Measurements from ENCODE around the gene MRM3. TPM values are rescaled to one million over a fixed set of nuclear protein-coding genes. Genes with fewer than 3 reads are reported as not detected.

The MRM3 gene
- total RNA-seq, result 10 to 100 TPM; 18.3 to 21.5 TPM

GRCh38 chr17:781805-782731, at the start of gene MRM3, which contains the start of gene GLOD4:
MRM3 (plus strand) TSS chr17:782353; CDS start chr17:782379, 26 bp downstream.
GLOD4 (minus strand) TSS chr17:782280; CDS start chr17:782255, 25 bp downstream.
- Mint-ChIP-seq H3K27me3 (no peaks in the 10 kb centered on the region), H3K27ac (peak within 1 kb of the TSS; percentile 96), H3K4me3 (peak within 1 kb of the TSS; percentile 95), H3K4me1 (peaks cover 22% of the 10 kb centered on the region), H3K9me3 (no peaks in the 10 kb centered on the region), H3K36me3 (peaks cover 8% of the 10 kb centered on the region)
- peak; percentile 99 for DNase-seq
- ATAC-seq (ENCODE audit: low read depth), result peak; percentile 97
- POLR2A ChIA-PET, result interaction anchor here (0.6 to 2.2 kb wide), 14 partner anchors 9 to 447 kb away, joined by 3 to 20 read pairs (median 4); partner anchors contain the start of genes GEMIN4, NXN, TIMM22 and VPS53

GRCh38 chr17:732902-733720, 49.0 kb upstream of the MRM3 start:
- Mint-ChIP-seq H3K27me3 (peaks cover 3% of the 10 kb centered on the region), H3K27ac (peak overlapping the region; percentile 72), H3K4me1 (peaks cover 16% of the 10 kb centered on the region), H3K9me3 (no peaks in the 10 kb centered on the region), H3K4me3 (peak overlapping the region; percentile 90), H3K36me3 (peaks cover 27% of the 10 kb centered on the region)
- peak; percentile 48 for ATAC-seq (ENCODE audit: low read depth)
- DNase-seq, result peak; percentile 65
- POLR2A ChIA-PET, result interaction anchor here (1.0 to 1.6 kb wide), 6 partner anchors 13 to 48 kb away, joined by 3 to 5 read pairs (median 4); partner anchors contain the start of genes GEMIN4, GLOD4 and VPS53

- Mint-ChIP-seq H3K4me1 (peaks cover 18% of the 10 kb centered on the region), H3K4me3 (peak overlapping the region; percentile 90), H3K27ac (peak overlapping the region; percentile 72), H3K9me3 (no peaks in the 10 kb centered on the region), H3K27me3 (peaks cover 3% of the 10 kb centered on the region), H3K36me3 (peaks cover 27% of the 10 kb centered on the region)
- no peak for DNase-seq
- ATAC-seq (ENCODE audit: low read depth), result no peak
- POLR2A ChIA-PET, result interaction anchor here (1.0 to 1.6 kb wide), 4 partner anchors 12 to 48 kb away, joined by 3 to 5 read pairs (median 4); partner anchors contain the start of genes GEMIN4, GLOD4 and VPS53
Measured at GRCh38 chr17:733743-734142, 48.4 kb upstream of the MRM3 start.

GRCh38 chr17:737561-738113, 44.5 kb upstream of the MRM3 start:
- POLR2A ChIA-PET, result interaction anchor here (1.3 kb wide), 1 partner anchor 14 kb away, joined by 3 read pairs; no protein-coding TSS in a partner anchor
- no peak for DNase-seq

GRCh38 chr17:740240-741017, 41.7 kb upstream of the MRM3 start:
- H3K4me1 Mint-ChIP-seq, result peaks cover 13% of the 10 kb centered on the region
- H3K4me3 Mint-ChIP-seq, result peak overlapping the region; percentile 5
- peak overlapping the region; percentile 75 for H3K27ac Mint-ChIP-seq
- DNase-seq, result no peak
- no peaks in the 10 kb centered on the region for H3K9me3 Mint-ChIP-seq
- H3K36me3 Mint-ChIP-seq, result peaks cover 38% of the 10 kb centered on the region
- no peaks in the 10 kb centered on the region for H3K27me3 Mint-ChIP-seq
- peak; percentile 52 for ATAC-seq (ENCODE audit: low read depth)
- POLR2A ChIA-PET, result no interaction called here

More at GRCh38 chr17:737561-738113, 44.5 kb upstream of the MRM3 start:
- no peak overlapping the region for H3K27ac Mint-ChIP-seq
- peaks cover 24% of the 10 kb centered on the region for H3K4me1 Mint-ChIP-seq
- H3K4me3 Mint-ChIP-seq, result no peak overlapping the region
- no peaks in the 10 kb centered on the region for H3K27me3 Mint-ChIP-seq
- H3K9me3 Mint-ChIP-seq, result no peaks in the 10 kb centered on the region
- no peak for ATAC-seq (ENCODE audit: low read depth)
- H3K36me3 Mint-ChIP-seq, result peaks cover 41% of the 10 kb centered on the region

- Mint-ChIP-seq H3K4me3 (no peak overlapping the region), H3K9me3 (no peaks in the 10 kb centered on the region), H3K4me1 (peaks cover 13% of the 10 kb centered on the region), H3K36me3 (peaks cover 31% of the 10 kb centered on the region), H3K27me3 (no peaks in the 10 kb centered on the region), H3K27ac (no peak overlapping the region)
- POLR2A ChIA-PET, result no interaction called here
- ATAC-seq (ENCODE audit: low read depth) (no peak), DNase-seq (no peak)
Measured at GRCh38 chr17:742147-742793, 39.9 kb upstream of the MRM3 start.

- POLR2A ChIA-PET, result interaction anchor here (0.7 kb wide), 1 partner anchor 38 kb away, joined by 3 read pairs; no protein-coding TSS in a partner anchor
- Mint-ChIP-seq H3K27ac (peak overlapping the region; percentile 56), H3K27me3 (no peaks in the 10 kb centered on the region), H3K9me3 (no peaks in the 10 kb centered on the region), H3K4me1 (peaks cover 13% of the 10 kb centered on the region), H3K36me3 (peaks cover 31% of the 10 kb centered on the region), H3K4me3 (no peak overlapping the region)
- ATAC-seq (ENCODE audit: low read depth), result no peak
- DNase-seq, result no peak
Measured at GRCh38 chr17:743139-743538, 39.0 kb upstream of the MRM3 start.

GRCh38 chr17:744937-745336, 37.2 kb upstream of the MRM3 start:
- H3K27me3 Mint-ChIP-seq, result no peaks in the 10 kb centered on the region
- peaks cover 17% of the 10 kb centered on the region for H3K4me1 Mint-ChIP-seq
- POLR2A ChIA-PET, result interaction anchor here (1.2 kb wide), 1 partner anchor 12 kb away, joined by 4 read pairs; no protein-coding TSS in a partner anchor
- peaks cover 42% of the 10 kb centered on the region for H3K36me3 Mint-ChIP-seq
- ATAC-seq (ENCODE audit: low read depth) (no peak), DNase-seq (no peak)
- no peak overlapping the region for H3K4me3 Mint-ChIP-seq
- no peak overlapping the region for H3K27ac Mint-ChIP-seq
- peaks cover 4% of the 10 kb centered on the region for H3K9me3 Mint-ChIP-seq

GRCh38 chr17:745406-745805, 36.7 kb upstream of the MRM3 start:
- DNase-seq, result no peak
- POLR2A ChIA-PET, result interaction anchor here (1.2 kb wide), 1 partner anchor 12 kb away, joined by 4 read pairs; no protein-coding TSS in a partner anchor
- Mint-ChIP-seq H3K27me3 (no peaks in the 10 kb centered on the region), H3K4me3 (no peak overlapping the region), H3K4me1 (peaks cover 17% of the 10 kb centered on the region), H3K27ac (no peak overlapping the region), H3K9me3 (peaks cover 4% of the 10 kb centered on the region), H3K36me3 (peaks cover 45% of the 10 kb centered on the region)
- no peak for ATAC-seq (ENCODE audit: low read depth)

- no peak for DNase-seq
- no peak overlapping the region for H3K4me3 Mint-ChIP-seq
- H3K36me3 Mint-ChIP-seq, result peaks cover 41% of the 10 kb centered on the region
- no peaks in the 10 kb centered on the region for H3K27me3 Mint-ChIP-seq
- H3K27ac Mint-ChIP-seq, result no peak overlapping the region
- ATAC-seq (ENCODE audit: low read depth), result no peak
- peaks cover 21% of the 10 kb centered on the region for H3K4me1 Mint-ChIP-seq
- POLR2A ChIA-PET, result interaction anchor here (1.2 kb wide), 1 partner anchor 13 kb away, joined by 4 read pairs; no protein-coding TSS in a partner anchor
- peaks cover 4% of the 10 kb centered on the region for H3K9me3 Mint-ChIP-seq
Measured at GRCh38 chr17:746181-746580, 36.0 kb upstream of the MRM3 start.

- Mint-ChIP-seq H3K36me3 (peaks cover 36% of the 10 kb centered on the region), H3K4me3 (no peak overlapping the region), H3K9me3 (peaks cover 4% of the 10 kb centered on the region), H3K27me3 (no peaks in the 10 kb centered on the region), H3K27ac (no peak overlapping the region), H3K4me1 (peaks cover 23% of the 10 kb centered on the region)
- DNase-seq (no peak), ATAC-seq (ENCODE audit: low read depth) (no peak)
- POLR2A ChIA-PET, result no interaction called here
Measured at GRCh38 chr17:746783-747629, 35.1 kb upstream of the MRM3 start.

Measured in activated naive CD8-positive, alpha-beta T cell treated with anti-CD3 and anti-CD28 coated beads, Interleukin-2, amount 10 ng/mL, durations not matched to agents 7 days and 5 days (primary cell).